Measurements from ENCODE around the gene DGCR6L. TPM values are rescaled to one million over a fixed set of nuclear protein-coding genes. Genes with fewer than 3 reads are reported as not detected.
"Not testable (repeated sequence)": the region's sequence is repeated elsewhere in the genome, so short reads cannot be mapped to it uniquely, and the experiment has no call there.

DGCR6L gene
- total RNA-seq, 1 donor from 2014 or later = 39.5 TPM

GRCh38 chr22:20291604-20292063 lies 28.2 kb downstream of the DGCR6L start:
- DNase-seq (ENCODE audit: low spot score) = no peak

GRCh38 chr22:20291249-20291586 lies 28.6 kb downstream of the DGCR6L start:
- no peak for DNase-seq (ENCODE audit: low spot score)

- no peak for DNase-seq (ENCODE audit: low spot score)
Observed at GRCh38 chr22:20290578-20291248, 29.1 kb downstream of the DGCR6L start.

GRCh38 chr22:20290045-20290392 lies 29.8 kb downstream of the DGCR6L start:
- no peak for DNase-seq (ENCODE audit: low spot score)

- DNase-seq (ENCODE audit: low spot score) = not testable (repeated sequence)
Observed at GRCh38 chr22:20289182-20290044, 30.4 kb downstream of the DGCR6L start.

- not testable (repeated sequence) for DNase-seq (ENCODE audit: low spot score)
Observed at GRCh38 chr22:20286784-20287423, 33.0 kb downstream of the DGCR6L start.

GRCh38 chr22:20286312-20286660 lies 33.6 kb downstream of the DGCR6L start:
- DNase-seq (ENCODE audit: low spot score) = not testable (repeated sequence)

- DNase-seq (ENCODE audit: low spot score) = peak; percentile 83
Observed at GRCh38 chr22:20285473-20286311, 34.2 kb downstream of the DGCR6L start.

- no peak for DNase-seq (ENCODE audit: low spot score)
Observed at GRCh38 chr22:20284471-20285086, 35.3 kb downstream of the DGCR6L start.

- DNase-seq (ENCODE audit: low spot score) = no peak
Observed at GRCh38 chr22:20283674-20284066, 36.2 kb downstream of the DGCR6L start.

- DNase-seq (ENCODE audit: low spot score) = no peak
Observed at GRCh38 chr22:20282901-20283673, 36.8 kb downstream of the DGCR6L start.

GRCh38 chr22:20281891-20282290 lies 38.0 kb downstream of the DGCR6L start:
- no peak for DNase-seq (ENCODE audit: low spot score)

GRCh38 chr22:20281473-20281872 lies 38.4 kb downstream of the DGCR6L start:
- DNase-seq (ENCODE audit: low spot score) = not testable (repeated sequence)

- DNase-seq (ENCODE audit: low spot score) = no peak
Observed at GRCh38 chr22:20280866-20281265, 39.0 kb downstream of the DGCR6L start.

GRCh38 chr22:20280163-20280562 lies 39.7 kb downstream of the DGCR6L start:
- DNase-seq (ENCODE audit: low spot score) = not testable (repeated sequence)

- DNase-seq (ENCODE audit: low spot score) = no peak
Observed at GRCh38 chr22:20279662-20280134, 40.2 kb downstream of the DGCR6L start.

GRCh38 chr22:20278726-20279490 lies 41.0 kb downstream of the DGCR6L start:
- not testable (repeated sequence) for DNase-seq (ENCODE audit: low spot score)

GRCh38 chr22:20277936-20278635 lies 41.8 kb downstream of the DGCR6L start:
- not testable (repeated sequence) for DNase-seq (ENCODE audit: low spot score)

GRCh38 chr22:20276468-20276867 lies 43.4 kb downstream of the DGCR6L start:
- no peak for DNase-seq (ENCODE audit: low spot score)

Measured in mucosa of gallbladder (tissue), 1 donor.